HCT116 (cell line): Measurements from ENCODE around the gene KMT2E. TPM values are rescaled to one million over a fixed set of nuclear protein-coding genes. Genes with fewer than 3 reads are reported as not detected.

Experiments
- ATAC-seq: fragments of 200-7000 bp; cut with Tn5 transposase; 2 replicates; pipeline ENCODE4 v1.9.1; 2020; ENCODE audit warnings: mild to moderate bottlenecking, moderate library complexity
- BruUV-seq: library from RNA; stranded (reverse); fragments of 400-500 nt; replicated peaks from 2 replicates; lab custom pipeline; 2021; lab: Mats Ljungman, UMichigan
- CTCF ChIA-PET: fragments of 300-600 bp; sonication (Branson Sonifier 250); formaldehyde crosslinking; loops from one replicate; lab custom pipeline; 2021; ENCODE audit warnings: antibody characterized with exemption; lab: Charles Lee
- POLR2A ChIA-PET: fragments of 300-600, 350-600 bp; sonication (Branson Sonifier 250); formaldehyde crosslinking; loops from one replicate; lab custom pipeline; 2021; ENCODE audit warnings: antibody characterized with exemption; lab: Charles Lee
- RAD21 ChIA-PET, 2 experiments: fragments of 300-600 bp; sonication (Branson Sonifier 250); formaldehyde crosslinking; loops; one replicate each; lab custom pipeline; 2023; ENCODE audit warnings: low total read pairs in 2 of 2; ENCODE audit not compliant: uncharacterized antibody in 2 of 2, unreplicated experiment in 2 of 2, low non-redundant PET in 1 of 2; lab: Charles Lee
- DNase-seq: peaks from one replicate; pipeline ENCODE4 v3.0.0-alpha.2; 2010; ENCODE audit warnings: low read depth, low spot score
- H2AFZ ChIP-seq: fragments of 200-600 bp; shearing (Covaris generic), sonication (generic); 2 replicates; pipeline ENCODE4 v1.6.1; 2017; ENCODE audit warnings: low read depth, mixed run types, mixed read lengths, antibody characterized with exemption, low read length; ENCODE audit not compliant: poor library complexity, severe bottlenecking
- H3K27ac ChIP-seq: 2 replicates; pipeline ENCODE4 v1.5.1; 2012; ENCODE audit warnings: low read depth, low read length
- H3K27me3 ChIP-seq: fragments of 200-600 bp; sonication (generic); 2 replicates; pipeline ENCODE4 v1.6.1; 2016; ENCODE audit warnings: mixed run types, low read length, mixed read lengths; ENCODE audit not compliant: insufficient read depth
- H3K36me3 ChIP-seq, 2 experiments: fragments of 200-500 bp in 1 of 2; fragments of 200-600 bp in 1 of 2; sonication (Bioruptor generic) in 1 of 2; sonication (generic) in 1 of 2; 2 replicates each; pipeline versions ENCODE4 v1.5.1 to v1.6.1; 2014 to 2016; ENCODE audit warnings: low read length in 2 of 2, inconsistent platforms in 1 of 2, mixed read lengths in 1 of 2, mixed run types in 1 of 2; ENCODE audit not compliant: insufficient read depth in 2 of 2, control insufficient read depth in 1 of 2
- H3K4me1 ChIP-seq, 2 experiments: fragments of 200-600 bp in 1 of 2; sonication (generic) in 1 of 2; 2 replicates each; pipeline versions ENCODE4 v1.5.1 to v1.6.1; 2012 to 2017; ENCODE audit warnings: low read length in 2 of 2, inconsistent platforms in 1 of 2, mild to moderate bottlenecking in 1 of 2, mixed read lengths in 1 of 2, mixed run types in 1 of 2, moderate library complexity in 1 of 2; ENCODE audit not compliant: insufficient read depth in 2 of 2, control insufficient read depth in 1 of 2
- H3K4me2 ChIP-seq: fragments of 200-600 bp; sonication (generic); 2 replicates; pipeline ENCODE4 v1.6.1; 2017; ENCODE audit warnings: mixed run types, low read length, mixed read lengths
- H3K4me3 ChIP-seq, 2 experiments: fragments of 200-600 bp in 1 of 2; sonication (generic) in 1 of 2; replicated peaks in 1 of 2; 2 replicates each; pipeline ENCODE4 v1.5.1; 2011 to 2016; ENCODE audit warnings: low read length in 2 of 2, control low read depth in 1 of 2, low read depth in 1 of 2, mild to moderate bottlenecking in 1 of 2, mixed read lengths in 1 of 2, mixed run types in 1 of 2
- H3K79me2 ChIP-seq: fragments of 200-600 bp; sonication (generic); 2 replicates; pipeline ENCODE4 v1.6.1; 2017; ENCODE audit warnings: mild to moderate bottlenecking, mixed run types, low read length, moderate library complexity, mixed read lengths; ENCODE audit not compliant: insufficient read depth
- H3K9ac ChIP-seq: fragments of 200-600 bp; sonication (generic); 2 replicates; pipeline ENCODE4 v1.6.1; 2016; ENCODE audit warnings: low read length, mixed read lengths
- H3K9me2 ChIP-seq: fragments of 200-600 bp; sonication (generic), shearing (Covaris generic); 2 replicates; pipeline ENCODE4 v1.6.1; 2017; ENCODE audit warnings: mixed run types, mild to moderate bottlenecking, moderate library complexity; ENCODE audit not compliant: insufficient read depth
- H3K9me3 ChIP-seq, 2 experiments: fragments of 200-500 bp in 1 of 2; fragments of 200-600 bp in 1 of 2; sonication (Bioruptor generic) in 1 of 2; sonication (generic) in 1 of 2; 2 replicates each; pipeline ENCODE4 v1.6.1; 2014 to 2017; ENCODE audit warnings: low read length in 2 of 2, mixed read lengths in 2 of 2, inconsistent platforms in 1 of 2, low read depth in 1 of 2, mild to moderate bottlenecking in 1 of 2, mixed run types in 1 of 2, moderate library complexity in 1 of 2; ENCODE audit not compliant: control insufficient read depth in 1 of 2, insufficient read depth in 1 of 2
- H4K20me1 ChIP-seq: fragments of 200-600 bp; sonication (generic), shearing (Covaris generic); 2 replicates; pipeline ENCODE4 v1.6.1; 2017; ENCODE audit warnings: mixed run types, mild to moderate bottlenecking, moderate library complexity; ENCODE audit not compliant: insufficient read depth
- ATF3 ChIP-seq: IDR thresholded peaks from 2 replicates; pipeline ENCODE4 v1.6.1; 2012
- CBX3 ChIP-seq: IDR thresholded peaks from 2 replicates; pipeline ENCODE4 v1.6.1; 2012; ENCODE audit warnings: low read depth
- CEBPB ChIP-seq: IDR thresholded peaks from 2 replicates; pipeline ENCODE4 v1.6.1; 2012; ENCODE audit warnings: low read depth
- CTCF ChIP-seq, 3 experiments: fragments of 200-600 bp in 1 of 3; sonication (generic) in 1 of 3; IDR thresholded peaks in 2 of 3; conservative IDR thresholded peaks in 1 of 3; 2 replicates each; pipeline ENCODE4 v1.5.1; 2012 to 2017; ENCODE audit warnings: low read depth in 2 of 3, low read length in 2 of 3, antibody characterized with exemption in 1 of 3, borderline replicate concordance in 1 of 3, control low read depth in 1 of 3, mild to moderate bottlenecking in 1 of 3, mixed read lengths in 1 of 3, mixed run types in 1 of 3, moderate library complexity in 1 of 3; ENCODE audit not compliant: insufficient read depth in 1 of 3
- EGR1 ChIP-seq: IDR thresholded peaks from 2 replicates; pipeline ENCODE4 v1.6.1; 2012; ENCODE audit warnings: low read depth
- ELF1 ChIP-seq: IDR thresholded peaks from 2 replicates; pipeline ENCODE4 v1.6.1; 2012; ENCODE audit warnings: low read depth, borderline replicate concordance
- EZH2 ChIP-seq: fragments of 200-600 bp; sonication (generic); IDR thresholded peaks from 2 replicates; pipeline ENCODE4 v1.6.1; 2017; ENCODE audit warnings: antibody characterized with exemption, mixed run types
- EZH2phosphoT487 ChIP-seq: fragments of 200-600 bp; IDR thresholded peaks from 2 replicates; pipeline ENCODE4 v1.6.1; 2018; ENCODE audit warnings: antibody characterized with exemption, borderline replicate concordance
- FOSL1 ChIP-seq: IDR thresholded peaks from 2 replicates; pipeline ENCODE4 v1.6.1; 2012; ENCODE audit warnings: low read depth
- JUND ChIP-seq: IDR thresholded peaks from 2 replicates; pipeline ENCODE4 v1.6.1; 2012
- POLR2A ChIP-seq: IDR thresholded peaks from 2 replicates; pipeline ENCODE4 v1.7.0; 2011; ENCODE audit warnings: borderline replicate concordance; ENCODE audit not compliant: insufficient read depth, insufficient read length; ENCODE audit errors: extremely low read depth
- POLR2AphosphoS5 ChIP-seq: IDR thresholded peaks from 2 replicates; pipeline ENCODE4 v1.6.1; 2011; ENCODE audit warnings: mild to moderate bottlenecking, low read depth, low read length, moderate library complexity
- RAD21 ChIP-seq: IDR thresholded peaks from 2 replicates; pipeline ENCODE4 v1.6.1; 2012; ENCODE audit warnings: low read depth, mild to moderate bottlenecking
- SIN3A ChIP-seq: IDR thresholded peaks from 2 replicates; pipeline ENCODE4 v1.6.1; 2012; ENCODE audit warnings: low read depth
- SP1 ChIP-seq: IDR thresholded peaks from 2 replicates; pipeline ENCODE4 v1.6.1; 2012; ENCODE audit warnings: low read depth
- SRF ChIP-seq: IDR thresholded peaks from 2 replicates; pipeline ENCODE4 v1.6.1; 2012; ENCODE audit warnings: low read depth
- YY1 ChIP-seq: IDR thresholded peaks from 2 replicates; pipeline ENCODE4 v1.6.1; 2011; ENCODE audit warnings: low read length, low read depth, moderate library complexity, mild to moderate bottlenecking; ENCODE audit not compliant: insufficient replicate concordance; ENCODE audit errors: extremely low read depth
- ZBTB33 ChIP-seq: IDR thresholded peaks from 2 replicates; pipeline ENCODE4 v1.6.1; 2011; ENCODE audit warnings: mild to moderate bottlenecking, low read length, moderate library complexity; ENCODE audit not compliant: insufficient replicate concordance; ENCODE audit errors: extremely low read depth
- ZNF274 ChIP-seq: fragments of 200-500 bp; sonication (Bioruptor generic); IDR thresholded peaks from 2 replicates; pipeline ENCODE4 v1.6.1; 2014; ENCODE audit warnings: mild to moderate bottlenecking, low read depth, low read length, inconsistent platforms
- intact Hi-C: fragments of 100-400 bp; cut with micrococcal nuclease; formaldehyde crosslinking; loops from 2 replicates; pipeline ENCODE4 v1.10.0; 2022
- total RNA-seq: library from RNA; stranded (reverse); gene quantifications from one replicate; pipeline ENCODE4 v1.2.1, GENCODE V29; 2021; ENCODE audit not compliant: unreplicated experiment

KMT2E gene
- total RNA-seq, 1 experiment from 2014 or later, result 39.8 TPM

DNA sequence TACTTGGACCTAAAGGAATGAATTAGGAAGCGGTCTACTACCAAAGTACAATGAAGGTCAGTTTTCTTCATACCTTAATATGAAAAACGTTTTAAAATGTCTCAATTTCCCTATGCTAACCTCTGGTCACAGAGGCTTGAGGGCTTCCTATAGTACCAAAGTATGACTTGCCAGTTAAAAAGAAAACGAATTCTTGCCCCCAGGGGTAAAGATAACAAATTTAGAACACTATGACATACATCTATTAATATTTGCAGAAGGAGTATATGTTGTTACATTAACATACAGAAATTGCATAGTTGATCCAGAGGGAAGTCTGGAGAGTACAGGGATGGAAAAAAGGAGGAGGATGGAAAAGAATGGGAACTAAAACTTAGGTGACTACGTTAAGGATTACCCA is 13.8 kb upstream of the KMT2E start:
- no peaks in the 10 kb centered on the region for H3K27me3 ChIP-seq
- H3K36me3 ChIP-seq, result no peaks in the 10 kb centered on the region
- no peak overlapping the region for H3K9ac ChIP-seq
- ChIA-PET POLR2A (no interaction called here), CTCF (no interaction called here), RAD21 (no interaction called here)
- H3K27ac ChIP-seq, result no peak overlapping the region
- intact Hi-C loops, result no loop called here
- H4K20me1 ChIP-seq, result peaks cover 26% of the 10 kb centered on the region; the same call in 1 of the 2 replicates
- no peak overlapping the region for H2AFZ ChIP-seq
- no peak for TF ChIP-seq SP1
- no peak for TF ChIP-seq CTCF (IDR thresholded peaks at IDR 0.05 in 2 of 3, conservative IDR thresholded peaks at IDR 0.05 in 1 of 3; ENCODE audit: borderline replicate concordance in 1 of 3, insufficient read depth in 1 of 3, low read depth in 2 of 3, low read length in 2 of 3)
- no peak for TF ChIP-seq SIN3A
- TF ChIP-seq RAD21, result no peak
- TF ChIP-seq CEBPB, result no peak
- no peak for TF ChIP-seq EGR1
- no peak for TF ChIP-seq EZH2phosphoT487
- no peak for TF ChIP-seq ELF1
- TF ChIP-seq POLR2AphosphoS5, result no peak
- TF ChIP-seq ATF3, result no peak
- TF ChIP-seq FOSL1, result no peak
- TF ChIP-seq ZBTB33, result no peak
- TF ChIP-seq CBX3, result no peak
- no peak for TF ChIP-seq YY1
- no peak for TF ChIP-seq JUND
- no peak for TF ChIP-seq EZH2
- TF ChIP-seq POLR2A, result no peak
- no peak for TF ChIP-seq SRF
- TF ChIP-seq ZNF274, result no peak
- no peak for ATAC-seq
- no peak for DNase-seq
- no peak overlapping the region for H3K4me3 ChIP-seq
- BruUV-seq, result no TSS peak
- H3K9me2 ChIP-seq, result no peaks in the 10 kb centered on the region
- H3K79me2 ChIP-seq, result no peaks in the 10 kb centered on the region; the same call in none of the 2 replicates
- H3K9me3 ChIP-seq, result no peaks in the 10 kb centered on the region
- H3K4me1 ChIP-seq, result peaks cover 7 to 21% of the 10 kb centered on the region in 2 experiments
- H3K4me2 ChIP-seq, result no peak overlapping the region
